Measurements from ENCODE around the gene VTA1. TPM values are rescaled to one million over a fixed set of nuclear protein-coding genes. Genes with fewer than 3 reads are reported as not detected.

The VTA1 gene
- total RNA-seq, 1 donor from 2014 or later: 65.3 TPM

- Histone ChIP-seq H3K4me1 (ENCODE audit: insufficient read depth, low read length) (no peaks in the 10 kb centered on the region), H4K20me1 (ENCODE audit: insufficient read depth, low read length) (no peaks in the 10 kb centered on the region), H3K4me3 (ENCODE audit: insufficient read depth, low read depth, low read length) (no peak overlapping the region), H3K4me2 (ENCODE audit: low read length) (no peak overlapping the region), H3K9me3 (ENCODE audit: insufficient read depth, low read depth, low read length) (no peaks in the 10 kb centered on the region), H3K27me3 (ENCODE audit: insufficient read depth, low read length) (no peaks in the 10 kb centered on the region), H2AFZ (ENCODE audit: low read depth, low read length) (no peak overlapping the region), H3K9ac (ENCODE audit: low read length) (no peak overlapping the region), H3K27ac (ENCODE audit: low read depth, low read length) (no peak overlapping the region), H3K79me2 (ENCODE audit: insufficient read depth, low read length) (no peaks in the 10 kb centered on the region), H3K36me3 (ENCODE audit: insufficient read depth, low read length) (peaks cover 25% of the 10 kb centered on the region)
- Mint-ChIP-seq H3K9me3 (ENCODE audit: unreplicated experiment) (peaks cover 1% of the 10 kb centered on the region), H3K4me3 (ENCODE audit: unreplicated experiment) (no peak overlapping the region), H3K27ac (ENCODE audit: unreplicated experiment) (no peak overlapping the region), H3K36me3 (ENCODE audit: low read depth, unreplicated experiment) (peaks cover 28% of the 10 kb centered on the region), H3K27me3 (ENCODE audit: low read depth, unreplicated experiment) (no peaks in the 10 kb centered on the region), H3K4me1 (ENCODE audit: low read depth, unreplicated experiment) (peaks cover 4% of the 10 kb centered on the region)
- DNase-seq (ENCODE audit: low read depth) (no peak), FAIRE-seq (no peak)
- TF ChIP-seq, protein P1, sequence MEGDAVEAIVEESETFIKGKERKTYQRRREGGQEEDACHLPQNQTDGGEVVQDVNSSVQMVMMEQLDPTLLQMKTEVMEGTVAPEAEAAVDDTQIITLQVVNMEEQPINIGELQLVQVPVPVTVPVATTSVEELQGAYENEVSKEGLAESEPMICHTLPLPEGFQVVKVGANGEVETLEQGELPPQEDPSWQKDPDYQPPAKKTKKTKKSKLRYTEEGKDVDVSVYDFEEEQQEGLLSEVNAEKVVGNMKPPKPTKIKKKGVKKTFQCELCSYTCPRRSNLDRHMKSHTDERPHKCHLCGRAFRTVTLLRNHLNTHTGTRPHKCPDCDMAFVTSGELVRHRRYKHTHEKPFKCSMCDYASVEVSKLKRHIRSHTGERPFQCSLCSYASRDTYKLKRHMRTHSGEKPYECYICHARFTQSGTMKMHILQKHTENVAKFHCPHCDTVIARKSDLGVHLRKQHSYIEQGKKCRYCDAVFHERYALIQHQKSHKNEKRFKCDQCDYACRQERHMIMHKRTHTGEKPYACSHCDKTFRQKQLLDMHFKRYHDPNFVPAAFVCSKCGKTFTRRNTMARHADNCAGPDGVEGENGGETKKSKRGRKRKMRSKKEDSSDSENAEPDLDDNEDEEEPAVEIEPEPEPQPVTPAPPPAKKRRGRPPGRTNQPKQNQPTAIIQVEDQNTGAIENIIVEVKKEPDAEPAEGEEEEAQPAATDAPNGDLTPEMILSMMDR (IDR thresholded peaks at IDR 0.05; ENCODE audit: insufficient read depth, low read depth, low read length): no peak
- no peak for TF ChIP-seq EZH2 (IDR thresholded peaks at IDR 0.05; ENCODE audit: insufficient read depth, low read length)
These were observed 25.7 kb downstream of the VTA1 start for GRCh38 chr6:142172758-142173157.

GRCh38 chr6:142173980-142174379, 26.9 kb downstream of the VTA1 start:
- TF ChIP-seq, protein P1 (IDR thresholded peaks at IDR 0.05; ENCODE audit: insufficient read depth, low read depth, low read length): no peak
- no peak for TF ChIP-seq EZH2 (IDR thresholded peaks at IDR 0.05; ENCODE audit: insufficient read depth, low read length)
- Histone ChIP-seq H3K27ac (ENCODE audit: low read depth, low read length) (no peak overlapping the region), H3K36me3 (ENCODE audit: insufficient read depth, low read length) (peaks cover 31% of the 10 kb centered on the region), H3K27me3 (ENCODE audit: insufficient read depth, low read length) (no peaks in the 10 kb centered on the region), H3K79me2 (ENCODE audit: insufficient read depth, low read length) (no peaks in the 10 kb centered on the region), H4K20me1 (ENCODE audit: insufficient read depth, low read length) (no peaks in the 10 kb centered on the region), H3K4me3 (ENCODE audit: insufficient read depth, low read depth, low read length) (no peak overlapping the region), H3K4me2 (ENCODE audit: low read length) (no peak overlapping the region), H2AFZ (ENCODE audit: low read depth, low read length) (no peak overlapping the region), H3K9me3 (ENCODE audit: insufficient read depth, low read depth, low read length) (no peaks in the 10 kb centered on the region), H3K9ac (ENCODE audit: low read length) (no peak overlapping the region), H3K4me1 (ENCODE audit: insufficient read depth, low read length) (no peaks in the 10 kb centered on the region)
- Mint-ChIP-seq H3K4me3 (ENCODE audit: unreplicated experiment) (no peak overlapping the region), H3K4me1 (ENCODE audit: low read depth, unreplicated experiment) (peaks cover 4% of the 10 kb centered on the region), H3K27ac (ENCODE audit: unreplicated experiment) (no peak overlapping the region), H3K36me3 (ENCODE audit: low read depth, unreplicated experiment) (peaks cover 33% of the 10 kb centered on the region), H3K27me3 (ENCODE audit: low read depth, unreplicated experiment) (no peaks in the 10 kb centered on the region), H3K9me3 (ENCODE audit: unreplicated experiment) (peaks cover 3% of the 10 kb centered on the region)
- FAIRE-seq (no peak), DNase-seq (ENCODE audit: low read depth) (no peak)

- Histone ChIP-seq H3K27ac (ENCODE audit: low read depth, low read length) (no peak overlapping the region), H4K20me1 (ENCODE audit: insufficient read depth, low read length) (no peaks in the 10 kb centered on the region), H3K9ac (ENCODE audit: low read length) (no peak overlapping the region), H3K9me3 (ENCODE audit: insufficient read depth, low read depth, low read length) (no peaks in the 10 kb centered on the region), H2AFZ (ENCODE audit: low read depth, low read length) (no peak overlapping the region), H3K79me2 (ENCODE audit: insufficient read depth, low read length) (no peaks in the 10 kb centered on the region), H3K4me2 (ENCODE audit: low read length) (no peak overlapping the region), H3K36me3 (ENCODE audit: insufficient read depth, low read length) (peaks cover 27% of the 10 kb centered on the region), H3K27me3 (ENCODE audit: insufficient read depth, low read length) (no peaks in the 10 kb centered on the region), H3K4me3 (ENCODE audit: insufficient read depth, low read depth, low read length) (no peak overlapping the region), H3K4me1 (ENCODE audit: insufficient read depth, low read length) (no peaks in the 10 kb centered on the region)
- TF ChIP-seq EZH2 (IDR thresholded peaks at IDR 0.05; ENCODE audit: insufficient read depth, low read length): no peak
- TF ChIP-seq, protein P1 (IDR thresholded peaks at IDR 0.05; ENCODE audit: insufficient read depth, low read depth, low read length): no peak
- Mint-ChIP-seq H3K27me3 (ENCODE audit: low read depth, unreplicated experiment) (no peaks in the 10 kb centered on the region), H3K9me3 (ENCODE audit: unreplicated experiment) (peaks cover 3% of the 10 kb centered on the region), H3K4me1 (ENCODE audit: low read depth, unreplicated experiment) (peaks cover 4% of the 10 kb centered on the region), H3K4me3 (ENCODE audit: unreplicated experiment) (no peak overlapping the region), H3K27ac (ENCODE audit: unreplicated experiment) (no peak overlapping the region), H3K36me3 (ENCODE audit: low read depth, unreplicated experiment) (peaks cover 33% of the 10 kb centered on the region)
- FAIRE-seq (no peak), DNase-seq (ENCODE audit: low read depth) (no peak)
These were observed 27.6 kb downstream of the VTA1 start for GRCh38 chr6:142174703-142175102.
